Activated B cell treated with CpG ODN at 0.5 μM for 24 hours (primary cell): Measurements from ENCODE around the gene TEKT5. TPM values are rescaled to one million over a fixed set of nuclear protein-coding genes. Genes with fewer than 3 reads are reported as not detected.

Source experiments
- ATAC-seq: fragments of 200-7000 bp; cut with Tn5 transposase; one replicate; pipeline ENCODE4 v1.10.0; 2021; ENCODE audit warnings: low read depth, mild to moderate bottlenecking, moderate library complexity
- CTCF ChIA-PET: fragments of 350-600 bp; sonication (Branson Sonifier 250); formaldehyde crosslinking; loops from one replicate; lab custom pipeline; 2021; ENCODE audit warnings: antibody characterized with exemption; lab: Charles Lee
- POLR2A ChIA-PET: fragments of 350-600 bp; sonication (Branson Sonifier 250); formaldehyde crosslinking; loops from one replicate; lab custom pipeline; 2021; ENCODE audit warnings: antibody characterized with exemption; lab: Charles Lee
- DNase-seq: peaks from one replicate; pipeline ENCODE4 v3.0.0; 2022
- H3K27ac Mint-ChIP-seq: one replicate; pipeline ENCODE4 v1.8.0; 2020; ENCODE audit warnings: mixed read lengths
- H3K27me3 Mint-ChIP-seq: one replicate; pipeline ENCODE4 v1.8.0; 2021; ENCODE audit warnings: mixed read lengths
- H3K36me3 Mint-ChIP-seq: one replicate; pipeline ENCODE4 v1.8.0; 2021; ENCODE audit warnings: low read depth, mixed read lengths
- H3K4me1 Mint-ChIP-seq: one replicate; pipeline ENCODE4 v1.8.0; 2021; ENCODE audit warnings: mixed read lengths
- H3K4me3 Mint-ChIP-seq: one replicate; pipeline ENCODE4 v1.8.0; 2020; ENCODE audit warnings: mild to moderate bottlenecking, mixed read lengths
- H3K9me3 Mint-ChIP-seq: one replicate; pipeline ENCODE4 v1.8.0; 2020; ENCODE audit warnings: mixed read lengths
- intact Hi-C: fragments of 100-400 bp; cut with micrococcal nuclease; formaldehyde crosslinking; loops from one replicate; pipeline ENCODE4 v1.15.1; 2024
- total RNA-seq: library from RNA; stranded (reverse); gene quantifications from 2 replicates; pipeline ENCODE4 v1.2.3, GENCODE V29; 2022
- TF ChIP-seq, protein P1 (sequence below): fragments of 200-600 bp; IDR thresholded peaks from one replicate; pipeline ENCODE4 v1.8.0; 2022; ENCODE audit warnings: antibody characterized with exemption, mild to moderate bottlenecking

The TEKT5 gene
- total RNA-seq, 1 donor from 2014 or later, result not detected

GRCh38 chr16:10688291-10688690, 6.4 kb downstream of the TEKT5 start:
- POLR2A ChIA-PET, result interaction anchor here (0.7 kb wide), 1 partner anchor 254 kb away, joined by 4 read pairs; the partner anchor contains the start of gene DEXI
- H3K27ac Mint-ChIP-seq, result no peak overlapping the region
- H3K4me3 Mint-ChIP-seq, result no peak overlapping the region
- H3K27me3 Mint-ChIP-seq, result peaks cover 5% of the 10 kb centered on the region
- intact Hi-C loops, result no loop called here
- no peaks in the 10 kb centered on the region for H3K36me3 Mint-ChIP-seq
- H3K9me3 Mint-ChIP-seq, result peaks cover 3% of the 10 kb centered on the region
- ATAC-seq (no peak), DNase-seq (no peak)
- peaks cover 6% of the 10 kb centered on the region for H3K4me1 Mint-ChIP-seq
- TF ChIP-seq, protein P1, sequence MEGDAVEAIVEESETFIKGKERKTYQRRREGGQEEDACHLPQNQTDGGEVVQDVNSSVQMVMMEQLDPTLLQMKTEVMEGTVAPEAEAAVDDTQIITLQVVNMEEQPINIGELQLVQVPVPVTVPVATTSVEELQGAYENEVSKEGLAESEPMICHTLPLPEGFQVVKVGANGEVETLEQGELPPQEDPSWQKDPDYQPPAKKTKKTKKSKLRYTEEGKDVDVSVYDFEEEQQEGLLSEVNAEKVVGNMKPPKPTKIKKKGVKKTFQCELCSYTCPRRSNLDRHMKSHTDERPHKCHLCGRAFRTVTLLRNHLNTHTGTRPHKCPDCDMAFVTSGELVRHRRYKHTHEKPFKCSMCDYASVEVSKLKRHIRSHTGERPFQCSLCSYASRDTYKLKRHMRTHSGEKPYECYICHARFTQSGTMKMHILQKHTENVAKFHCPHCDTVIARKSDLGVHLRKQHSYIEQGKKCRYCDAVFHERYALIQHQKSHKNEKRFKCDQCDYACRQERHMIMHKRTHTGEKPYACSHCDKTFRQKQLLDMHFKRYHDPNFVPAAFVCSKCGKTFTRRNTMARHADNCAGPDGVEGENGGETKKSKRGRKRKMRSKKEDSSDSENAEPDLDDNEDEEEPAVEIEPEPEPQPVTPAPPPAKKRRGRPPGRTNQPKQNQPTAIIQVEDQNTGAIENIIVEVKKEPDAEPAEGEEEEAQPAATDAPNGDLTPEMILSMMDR, result no peak
- CTCF ChIA-PET, result no interaction called here

GRCh38 chr16:10685709-10686108, 9.0 kb downstream of the TEKT5 start:
- TF ChIP-seq, protein P1, result no peak
- Mint-ChIP-seq H3K4me1 (peaks cover 5% of the 10 kb centered on the region), H3K27me3 (no peaks in the 10 kb centered on the region), H3K27ac (no peak overlapping the region), H3K4me3 (no peak overlapping the region), H3K36me3 (no peaks in the 10 kb centered on the region), H3K9me3 (no peaks in the 10 kb centered on the region)
- DNase-seq, result no peak
- intact Hi-C loops, result no loop called here
- ChIA-PET CTCF (no interaction called here), POLR2A (no interaction called here)
- no peak for ATAC-seq

- DNase-seq, result no peak
- no peak for ATAC-seq
- H3K4me3 Mint-ChIP-seq, result no peak overlapping the region
- H3K27me3 Mint-ChIP-seq, result no peaks in the 10 kb centered on the region
- H3K27ac Mint-ChIP-seq, result no peak overlapping the region
- CTCF ChIA-PET, result no interaction called here
- no peaks in the 10 kb centered on the region for H3K36me3 Mint-ChIP-seq
- intact Hi-C loops, result no loop called here
- H3K9me3 Mint-ChIP-seq, result no peaks in the 10 kb centered on the region
- TF ChIP-seq, protein P1, result no peak
- H3K4me1 Mint-ChIP-seq, result no peaks in the 10 kb centered on the region
- POLR2A ChIA-PET, result no interaction called here
Measured at GRCh38 chr16:10684511-10685151, 10.1 kb downstream of the TEKT5 start.

- Mint-ChIP-seq H3K36me3 (no peaks in the 10 kb centered on the region), H3K27ac (no peak overlapping the region), H3K4me3 (no peak overlapping the region), H3K27me3 (no peaks in the 10 kb centered on the region), H3K9me3 (no peaks in the 10 kb centered on the region), H3K4me1 (no peaks in the 10 kb centered on the region)
- intact Hi-C loops, result no loop called here
- CTCF ChIA-PET, result no interaction called here
- ATAC-seq, result no peak
- no peak for DNase-seq
- TF ChIP-seq, protein P1, result no peak
- POLR2A ChIA-PET, result no interaction called here
Measured at GRCh38 chr16:10683170-10683569, 11.6 kb downstream of the TEKT5 start.

DNA sequence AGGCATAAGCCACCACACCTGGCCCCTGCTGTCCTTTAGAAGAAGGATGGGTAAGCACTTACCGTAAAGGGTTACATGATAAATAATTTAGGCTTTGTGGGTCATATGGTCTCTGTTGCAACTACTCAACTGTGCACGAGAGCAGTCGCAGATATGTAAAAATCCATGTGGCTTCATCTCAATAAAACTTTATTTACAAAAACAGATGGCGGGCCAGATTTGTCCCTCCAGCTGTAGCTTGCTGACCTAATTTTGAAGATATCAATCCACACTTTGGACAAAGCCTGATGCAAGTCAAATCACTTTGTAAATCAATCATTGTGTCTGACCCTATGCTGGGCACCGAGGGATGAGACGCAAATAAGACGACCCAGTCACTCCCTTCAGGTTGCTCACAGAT, 12.1 kb downstream of the TEKT5 start:
- Mint-ChIP-seq H3K27me3 (no peaks in the 10 kb centered on the region), H3K27ac (no peak overlapping the region), H3K9me3 (no peaks in the 10 kb centered on the region), H3K36me3 (no peaks in the 10 kb centered on the region), H3K4me1 (peaks cover 1% of the 10 kb centered on the region), H3K4me3 (no peak overlapping the region)
- ChIA-PET POLR2A (no interaction called here), CTCF (no interaction called here)
- intact Hi-C loops, result no loop called here
- ATAC-seq (no peak), DNase-seq (no peak)
- TF ChIP-seq, protein P1, result no peak
